GM19468 (cell line): ENCODE measurements around the gene GSK3A.
A peak's percentile ranks its signal among the peaks of the same experiment; 100 is the strongest.

Experiments
- ATAC-seq: cut with Tn5 transposase; IDR thresholded peaks from one replicate; pipeline ENCODE4 v1.9.1; 2021; ENCODE audit warnings: mild to moderate bottlenecking, moderate library complexity, moderate number of reproducible peaks; ENCODE audit not compliant: unreplicated experiment; ENCODE audit errors: extremely low read depth

The GSK3A gene

GRCh38 chr19:42204664-42205063 lies 37.7 kb downstream of the GSK3A start:
- no peak for ATAC-seq

- ATAC-seq: no peak
Observed at GRCh38 chr19:42203700-42204099, 38.7 kb downstream of the GSK3A start.

GRCh38 chr19:42202290-42202880 lies 40.0 kb downstream of the GSK3A start:
- no peak for ATAC-seq

GRCh38 chr19:42201489-42202289 lies 40.7 kb downstream of the GSK3A start:
- ATAC-seq: no peak

GRCh38 chr19:42200116-42200715 lies 42.2 kb downstream of the GSK3A start:
- ATAC-seq: no peak

- ATAC-seq: peak; percentile 36
Observed at GRCh38 chr19:42199440-42200115, 42.8 kb downstream of the GSK3A start.

- ATAC-seq: peak; percentile 25
Observed at GRCh38 chr19:42198676-42199439, 43.5 kb downstream of the GSK3A start.

GRCh38 chr19:42197375-42197817 lies 45.0 kb downstream of the GSK3A start:
- no peak for ATAC-seq

GRCh38 chr19:42196011-42197001 lies 46.1 kb downstream of the GSK3A start:
- no peak for ATAC-seq

GRCh38 chr19:42193706-42194105 lies 48.7 kb downstream of the GSK3A start:
- no peak for ATAC-seq

GRCh38 chr19:42193294-42193693 lies 49.1 kb downstream of the GSK3A start:
- no peak for ATAC-seq

GRCh38 chr19:42191855-42192254 lies 50.5 kb downstream of the GSK3A start:
- no peak for ATAC-seq

GRCh38 chr19:42191330-42191729 lies 51.1 kb downstream of the GSK3A start:
- ATAC-seq: no peak

GRCh38 chr19:42189133-42189532 lies 53.3 kb downstream of the GSK3A start:
- ATAC-seq: no peak

GRCh38 chr19:42188665-42189064 lies 53.7 kb downstream of the GSK3A start:
- ATAC-seq: no peak

- ATAC-seq: no peak
Observed at GRCh38 chr19:42185277-42185676, 57.1 kb downstream of the GSK3A start.

- no peak for ATAC-seq
Observed at GRCh38 chr19:42184401-42184861, 58.0 kb downstream of the GSK3A start.
